Erythroblast (primary cell): ENCODE results near the gene DNAH17.

Experiments used
- GATA1 ChIP-seq: IDR thresholded peaks from 2 replicates; pipeline ENCODE4 v1.6.1; 2011; ENCODE audit warnings: low read depth, mild to moderate bottlenecking, control low read depth, low read length, moderate library complexity
- POLR2A ChIP-seq: IDR thresholded peaks from 2 replicates; pipeline ENCODE4 v1.6.1; 2011; ENCODE audit warnings: mild to moderate bottlenecking, low read length

GRCh38 chr17:78462148-78462547 is 115.0 kb downstream of the DNAH17 start:
- no peak for TF ChIP-seq POLR2A
- no peak for TF ChIP-seq GATA1
